CD4-positive, CD25-positive, alpha-beta regulatory T cell (primary cell): ENCODE results near the gene TUBGCP6. TPM values are rescaled to one million over a fixed set of nuclear protein-coding genes. Genes with fewer than 3 reads are reported as not detected.

Source experiments
- ATAC-seq, 2 donors: fragments of 150-1000 bp; cut with Tn5 transposase; one replicate each; pipeline ENCODE4 v1.10.0; 2021; ENCODE audit warnings: low read depth in 2 of 2, moderate number of reproducible peaks in 2 of 2, moderate library complexity in 1 of 2
- DNase-seq, 3 donors: peaks; one replicate each; pipeline versions ENCODE4 v3.0.0 to v3.0.0-alpha.2; 2012 to 2022; ENCODE audit warnings: mixed read lengths in 1 of 3
- H3K27ac ChIP-seq: one replicate; pipeline ENCODE4 v1.7.0; 2013; ENCODE audit warnings: mild to moderate bottlenecking, low read length; ENCODE audit not compliant: insufficient read depth, poor library complexity, severe bottlenecking
- H3K27me3 ChIP-seq: one replicate; pipeline ENCODE4 v1.7.0; 2013; ENCODE audit warnings: low read length; ENCODE audit not compliant: control insufficient read depth, insufficient read depth
- H3K36me3 ChIP-seq: one replicate; pipeline ENCODE4 v1.7.0; 2013; ENCODE audit warnings: mild to moderate bottlenecking, low read length, moderate library complexity; ENCODE audit not compliant: control insufficient read depth, insufficient read depth
- H3K4me1 ChIP-seq: 2 replicates; pipeline ENCODE4 v1.7.0; 2013; ENCODE audit warnings: mild to moderate bottlenecking, low read length; ENCODE audit not compliant: insufficient read depth, control insufficient read depth, poor library complexity, severe bottlenecking
- H3K4me3 ChIP-seq: one replicate; pipeline ENCODE4 v1.7.0; 2013; ENCODE audit warnings: low read depth, mild to moderate bottlenecking, low read length, moderate library complexity
- H3K9me3 ChIP-seq, 2 experiments: 1 replicate in 1 of 2; 2 replicates in 1 of 2; pipeline ENCODE4 v1.7.0; 2013; ENCODE audit warnings: low read length in 2 of 2, mild to moderate bottlenecking in 1 of 2, moderate library complexity in 1 of 2; ENCODE audit not compliant: control insufficient read depth in 2 of 2
- H3K27ac Mint-ChIP-seq, 3 donors: one replicate each; pipeline ENCODE4 v1.8.0; 2020 to 2022; ENCODE audit warnings: mild to moderate bottlenecking in 3 of 3, mixed read lengths in 3 of 3, moderate library complexity in 2 of 3
- H3K27me3 Mint-ChIP-seq: one replicate; pipeline ENCODE4 v1.8.0; 2022; ENCODE audit warnings: mild to moderate bottlenecking, mixed read lengths
- H3K36me3 Mint-ChIP-seq: one replicate; pipeline ENCODE4 v1.8.0; 2020; ENCODE audit warnings: mixed read lengths
- H3K4me1 Mint-ChIP-seq, 4 donors: one replicate each; pipeline ENCODE4 v1.8.0; 2020 to 2022; ENCODE audit warnings: mixed read lengths in 4 of 4, mild to moderate bottlenecking in 1 of 4
- H3K4me3 Mint-ChIP-seq, 4 donors: one replicate each; pipeline ENCODE4 v1.8.0; 2020 to 2022; ENCODE audit warnings: mild to moderate bottlenecking in 4 of 4, mixed read lengths in 4 of 4, moderate library complexity in 3 of 4
- H3K9me3 Mint-ChIP-seq, 7 donors: one replicate each; pipeline ENCODE4 v1.8.0; 2020 to 2022; ENCODE audit warnings: mixed read lengths in 7 of 7, mild to moderate bottlenecking in 3 of 7, moderate library complexity in 2 of 7
- polyA plus RNA-seq, 4 donors: library from polyadenylated mRNA; unstranded; fragments of 300-500 nt; fragmentation: Illumina TruSeq; gene quantifications; one replicate each; pipeline ENCODE4 v1.2.3, GENCODE V29; 2021
- total RNA-seq: library from RNA; stranded (reverse); gene quantifications from one replicate; pipeline ENCODE4 v1.2.3, GENCODE V29; 2022

The TUBGCP6 gene
- total and polyA plus RNA-seq, 5 donors from 2014 or later = 14.0 to 132 (median 14.2) TPM

GRCh38 chr22:50194037-50194805, 50.6 kb downstream of the TUBGCP6 start:
- ATAC-seq (no peak), DNase-seq (no peak)
- H3K36me3 Mint-ChIP-seq = peaks cover 5% of the 10 kb centered on the region
- Histone ChIP-seq H3K36me3 (peaks cover 19% of the 10 kb centered on the region), H3K4me3 (no peak overlapping the region), H3K9me3 (no peaks in the 10 kb centered on the region), H3K4me1 (peaks cover 49% of the 10 kb centered on the region), H3K27ac (peak overlapping the region; percentile 97), H3K27me3 (no peaks in the 10 kb centered on the region)
- H3K4me3 Mint-ChIP-seq = no peak overlapping the region
- no peak overlapping the region for H3K27ac Mint-ChIP-seq
- H3K9me3 Mint-ChIP-seq = no peaks in the 10 kb centered on the region
- H3K27me3 Mint-ChIP-seq = no peaks in the 10 kb centered on the region
- H3K4me1 Mint-ChIP-seq = peaks cover 4 to 32% (median 11%) of the 10 kb centered on the region in 4 donors

GRCh38 chr22:50193621-50194020, 51.2 kb downstream of the TUBGCP6 start:
- Histone ChIP-seq H3K27ac (peak overlapping the region; percentile 97), H3K4me1 (peaks cover 53% of the 10 kb centered on the region), H3K36me3 (peaks cover 19% of the 10 kb centered on the region), H3K27me3 (no peaks in the 10 kb centered on the region), H3K9me3 (no peaks in the 10 kb centered on the region), H3K4me3 (no peak overlapping the region)
- Mint-ChIP-seq H3K4me3 (no peak overlapping the region), H3K36me3 (peaks cover 5% of the 10 kb centered on the region), H3K27me3 (no peaks in the 10 kb centered on the region), H3K4me1 (peaks cover 4 to 36% (median 11%) of the 10 kb centered on the region in 4 donors), H3K27ac (peak overlapping the region in 1 of 3 donors; percentile 87), H3K9me3 (no peaks in the 10 kb centered on the region)
- no peak for ATAC-seq
- no peak for DNase-seq

GRCh38 chr22:50192436-50193204, 52.2 kb downstream of the TUBGCP6 start:
- Mint-ChIP-seq H3K4me1 (peaks cover 4 to 43% (median 12%) of the 10 kb centered on the region in 4 donors), H3K9me3 (no peaks in the 10 kb centered on the region), H3K36me3 (peaks cover 5% of the 10 kb centered on the region), H3K27ac (peak overlapping the region; percentile 97 to 99 (median 99)), H3K4me3 (peak overlapping the region; percentile 88 to 95 (median 91)), H3K27me3 (no peaks in the 10 kb centered on the region)
- Histone ChIP-seq H3K4me3 (peak overlapping the region; percentile 48), H3K27ac (peak overlapping the region; percentile 97), H3K9me3 (no peaks in the 10 kb centered on the region), H3K4me1 (peaks cover 59% of the 10 kb centered on the region), H3K36me3 (peaks cover 15% of the 10 kb centered on the region), H3K27me3 (no peaks in the 10 kb centered on the region)
- ATAC-seq (peak; percentile 19 to 22), DNase-seq (peak; percentile 38 to 76 (median 65))

DNA sequence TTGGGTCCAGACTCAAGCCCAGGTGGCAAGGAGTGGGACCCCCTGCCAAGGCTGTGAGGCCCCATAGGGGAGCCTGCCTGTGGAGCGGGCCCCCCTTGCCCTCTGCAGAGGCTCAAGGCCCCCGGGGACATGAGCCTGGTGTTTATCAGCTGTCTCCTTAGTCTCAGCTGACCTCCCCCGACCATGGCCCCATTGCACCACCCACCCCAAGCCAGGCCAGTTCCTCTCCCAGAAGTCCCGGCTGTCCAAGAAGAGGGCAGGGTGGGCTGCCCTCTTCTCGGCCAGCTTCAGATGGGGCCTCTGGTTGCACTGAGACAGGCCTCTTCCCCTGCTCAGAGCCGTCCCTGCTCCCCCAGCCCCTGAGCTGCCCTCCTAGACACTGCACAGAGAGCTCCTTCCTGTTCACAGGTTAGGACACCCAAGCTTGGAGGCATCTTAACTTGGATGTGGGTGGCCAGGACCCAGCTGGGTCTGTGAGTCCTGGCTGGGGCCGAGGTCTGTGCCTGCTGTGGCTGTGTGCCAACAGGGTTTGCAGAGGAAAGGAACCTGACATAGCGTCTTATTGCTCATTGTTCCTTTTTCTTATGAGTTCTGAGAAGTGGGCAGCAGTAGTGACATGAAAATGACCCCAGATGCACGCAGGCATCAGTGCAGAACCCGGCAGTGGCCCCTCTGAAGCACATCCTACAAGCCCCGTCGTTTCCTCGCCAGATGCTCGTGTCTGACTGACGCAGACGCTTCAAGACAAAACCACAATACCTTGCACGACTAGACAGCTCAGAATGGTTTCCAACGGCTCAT, 53.7 kb downstream of the TUBGCP6 start:
- Mint-ChIP-seq H3K36me3 (peaks cover 5% of the 10 kb centered on the region), H3K4me1 (peaks cover 4 to 52% (median 17%) of the 10 kb centered on the region in 4 donors), H3K27ac (peak overlapping the region; percentile 99), H3K9me3 (no peaks in the 10 kb centered on the region), H3K27me3 (no peaks in the 10 kb centered on the region), H3K4me3 (peak overlapping the region; percentile 88 to 95 (median 94))
- Histone ChIP-seq H3K4me1 (peaks cover 73% of the 10 kb centered on the region), H3K36me3 (peaks cover 14% of the 10 kb centered on the region), H3K27me3 (no peaks in the 10 kb centered on the region), H3K4me3 (peak overlapping the region; percentile 75), H3K27ac (peak overlapping the region; percentile 97), H3K9me3 (no peaks in the 10 kb centered on the region)
- peak; percentile 79 to 83 for ATAC-seq
- DNase-seq = peak; percentile 73 to 95 (median 88)

DNA sequence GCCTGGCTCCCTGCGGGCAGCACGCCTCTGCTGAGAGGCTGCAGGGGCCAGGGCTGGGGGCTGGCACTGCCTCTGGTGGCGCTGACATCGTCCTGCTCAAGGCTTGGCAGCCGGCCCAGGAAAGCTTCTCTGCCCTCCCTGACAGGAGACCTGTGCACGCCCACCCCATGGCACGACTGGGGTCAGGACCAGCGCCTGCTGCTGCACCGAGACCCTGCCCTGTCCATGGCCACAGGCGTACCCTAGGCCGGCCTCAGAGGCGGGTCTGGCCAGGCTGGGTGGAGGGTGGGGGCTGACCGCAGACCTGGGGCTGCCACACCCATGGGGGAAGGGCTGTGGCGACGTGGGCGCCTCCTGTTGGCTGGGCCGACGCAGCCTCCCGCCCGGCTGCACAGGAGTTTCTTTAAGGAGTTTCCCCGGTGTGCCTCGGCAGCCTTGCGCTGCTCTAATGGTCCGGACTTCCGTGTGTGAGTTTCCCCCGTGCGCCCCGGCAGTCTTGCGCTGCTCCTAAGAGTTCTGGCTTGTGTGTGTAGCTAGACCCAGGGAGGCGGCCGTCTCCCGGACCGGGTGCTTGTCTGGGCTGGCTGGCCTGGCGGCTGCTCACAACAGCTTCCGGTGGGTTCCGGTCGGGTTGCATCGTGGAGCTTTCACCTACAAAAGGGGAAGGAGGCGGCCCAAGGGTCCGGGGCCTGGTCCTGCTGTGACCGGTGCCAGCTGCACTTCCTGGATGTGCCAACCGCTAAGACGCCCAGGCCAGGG, 54.5 kb downstream of the TUBGCP6 start:
- Mint-ChIP-seq H3K36me3 (peaks cover 5% of the 10 kb centered on the region), H3K4me3 (peak overlapping the region; percentile 92 to 95 (median 94)), H3K27ac (peak overlapping the region; percentile 99), H3K9me3 (no peaks in the 10 kb centered on the region), H3K27me3 (no peaks in the 10 kb centered on the region), H3K4me1 (peaks cover 4 to 54% (median 17%) of the 10 kb centered on the region in 4 donors)
- Histone ChIP-seq H3K4me1 (peaks cover 75% of the 10 kb centered on the region), H3K36me3 (peaks cover 11% of the 10 kb centered on the region), H3K9me3 (no peaks in the 10 kb centered on the region), H3K4me3 (peak overlapping the region; percentile 59), H3K27me3 (no peaks in the 10 kb centered on the region), H3K27ac (peak overlapping the region; percentile 97)
- peak; percentile 72 to 92 (median 81) for DNase-seq
- peak; percentile 27 to 30 for ATAC-seq

GRCh38 chr22:50189849-50190181, 55.0 kb downstream of the TUBGCP6 start:
- no peaks in the 10 kb centered on the region for H3K27me3 Mint-ChIP-seq
- H3K4me3 Mint-ChIP-seq = peak overlapping the region; percentile 92 to 95 (median 94)
- peaks cover 4 to 54% (median 17%) of the 10 kb centered on the region in 4 donors for H3K4me1 Mint-ChIP-seq
- H3K36me3 Mint-ChIP-seq = peaks cover 5% of the 10 kb centered on the region
- ATAC-seq (no peak), DNase-seq (no peak)
- Histone ChIP-seq H3K9me3 (no peaks in the 10 kb centered on the region), H3K4me3 (peak overlapping the region; percentile 32), H3K4me1 (peaks cover 79% of the 10 kb centered on the region), H3K36me3 (peaks cover 6% of the 10 kb centered on the region), H3K27me3 (no peaks in the 10 kb centered on the region), H3K27ac (peak overlapping the region; percentile 97)
- peak overlapping the region; percentile 77 to 99 (median 99) for H3K27ac Mint-ChIP-seq
- no peaks in the 10 kb centered on the region for H3K9me3 Mint-ChIP-seq
